ENCODE results near the gene PTPN13.

Gene PTPN13

DNA sequence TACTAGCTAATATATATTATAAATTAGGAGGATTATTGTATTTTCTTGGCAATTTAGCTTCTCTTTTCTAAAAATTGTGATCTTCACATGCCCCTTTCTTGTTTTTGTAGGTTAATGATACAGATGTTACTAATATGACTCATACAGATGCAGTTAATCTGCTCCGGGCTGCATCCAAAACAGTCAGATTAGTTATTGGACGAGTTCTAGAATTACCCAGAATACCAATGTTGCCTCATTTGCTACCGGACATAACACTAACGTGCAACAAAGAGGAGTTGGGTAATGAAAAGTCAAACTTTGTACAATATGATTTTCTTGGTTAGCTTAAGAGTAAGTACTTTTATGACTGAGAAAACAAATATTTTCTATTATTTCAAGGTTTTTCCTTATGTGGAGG is 180.9 kb downstream of the PTPN13 start:
- H3K4me3 ChIP-seq (ENCODE audit: low read length) = no peak overlapping the region
- H3K4me1 ChIP-seq (ENCODE audit: insufficient read depth, low read length) = no peaks in the 10 kb centered on the region
- H3K27ac ChIP-seq (ENCODE audit: low read length) = no peak overlapping the region
- H3K9me3 ChIP-seq (ENCODE audit: insufficient read depth, low read depth, low read length) = no peaks in the 10 kb centered on the region
- H3K27me3 ChIP-seq (ENCODE audit: insufficient read depth, low read length) = no peaks in the 10 kb centered on the region
- H3K36me3 ChIP-seq (ENCODE audit: insufficient read depth, low read depth, low read length) = peaks cover 69% of the 10 kb centered on the region
- no peak overlapping the region for H3K9ac ChIP-seq (ENCODE audit: low read depth, low read length)

DNA sequence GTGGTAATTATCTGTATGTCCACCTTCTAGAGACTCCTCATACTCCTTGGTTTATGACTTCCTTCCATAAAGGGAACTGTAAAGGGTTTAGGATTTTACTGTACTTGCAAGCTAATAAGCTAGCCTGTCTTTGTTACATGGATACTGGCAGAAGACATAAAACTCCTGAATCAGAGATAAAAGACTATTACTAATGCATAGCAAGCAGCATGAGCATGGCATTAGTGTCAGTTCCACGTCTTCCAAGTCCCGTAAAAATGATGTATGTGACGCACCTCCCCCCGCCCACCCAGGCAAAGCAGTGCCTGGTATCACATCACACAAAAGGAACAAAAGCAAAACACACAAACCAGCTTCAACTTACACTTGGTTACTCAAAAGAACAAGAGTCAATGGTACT is 184.1 kb downstream of the PTPN13 start:
- Histone ChIP-seq H3K27me3 (ENCODE audit: insufficient read depth, low read length) (no peaks in the 10 kb centered on the region), H3K27ac (ENCODE audit: low read length) (no peak overlapping the region), H3K9ac (ENCODE audit: low read depth, low read length) (no peak overlapping the region), H3K4me1 (ENCODE audit: insufficient read depth, low read length) (no peaks in the 10 kb centered on the region), H3K36me3 (ENCODE audit: insufficient read depth, low read depth, low read length) (peaks cover 59% of the 10 kb centered on the region), H3K9me3 (ENCODE audit: insufficient read depth, low read depth, low read length) (no peaks in the 10 kb centered on the region), H3K4me3 (ENCODE audit: low read length) (no peak overlapping the region)

DNA sequence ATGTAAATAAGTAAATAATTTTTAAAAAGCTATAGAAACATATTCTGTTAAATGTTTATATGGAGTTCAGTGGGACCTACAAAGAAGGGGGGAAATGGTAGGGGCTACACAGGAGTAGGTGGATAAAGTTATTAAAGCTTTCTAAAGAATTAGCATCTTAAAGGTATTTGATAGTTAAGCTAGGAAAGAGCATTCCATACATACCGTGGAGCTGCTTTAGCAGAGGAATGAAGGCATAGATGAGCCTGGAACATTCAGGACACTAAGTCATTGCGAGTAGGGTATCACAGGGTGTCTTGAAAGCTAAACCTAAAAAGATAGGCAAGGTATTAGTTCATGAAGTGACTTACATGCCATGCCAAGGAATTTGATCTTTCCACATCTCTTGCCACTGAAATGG is 194.7 kb downstream of the PTPN13 start:
- H3K9ac ChIP-seq (ENCODE audit: low read depth, low read length) = no peak overlapping the region
- H3K9me3 ChIP-seq (ENCODE audit: insufficient read depth, low read depth, low read length) = peaks cover 14% of the 10 kb centered on the region
- peaks cover 11% of the 10 kb centered on the region for H3K4me1 ChIP-seq (ENCODE audit: insufficient read depth, low read length)
- H3K27ac ChIP-seq (ENCODE audit: low read length) = no peak overlapping the region
- H3K36me3 ChIP-seq (ENCODE audit: insufficient read depth, low read depth, low read length) = peaks cover 75% of the 10 kb centered on the region
- H3K4me3 ChIP-seq (ENCODE audit: low read length) = no peak overlapping the region
- H3K27me3 ChIP-seq (ENCODE audit: insufficient read depth, low read length) = no peaks in the 10 kb centered on the region

DNA sequence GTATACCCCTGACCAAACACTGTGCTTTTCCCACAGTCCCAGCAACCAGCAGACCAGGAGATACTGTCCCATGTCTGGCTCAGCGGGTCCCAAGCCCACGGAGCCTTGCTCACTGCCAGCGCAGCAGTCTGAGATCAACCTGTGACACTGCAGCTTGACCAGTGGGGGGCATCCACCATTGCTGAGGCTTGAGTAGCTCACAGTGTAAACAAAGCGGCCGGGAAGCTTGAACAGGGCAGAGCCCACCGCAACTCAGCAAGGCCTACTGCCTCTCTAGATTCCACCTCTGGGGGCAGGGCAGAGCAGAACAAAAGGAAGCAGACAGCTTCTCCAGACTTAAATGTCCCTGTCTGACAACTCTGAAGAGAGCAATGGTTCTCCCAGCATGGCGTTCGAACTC is 197.0 kb downstream of the PTPN13 start:
- peaks cover 14% of the 10 kb centered on the region for H3K9me3 ChIP-seq (ENCODE audit: insufficient read depth, low read depth, low read length)
- H3K4me1 ChIP-seq (ENCODE audit: insufficient read depth, low read length) = peaks cover 11% of the 10 kb centered on the region
- peaks cover 53% of the 10 kb centered on the region for H3K36me3 ChIP-seq (ENCODE audit: insufficient read depth, low read depth, low read length)
- H3K27me3 ChIP-seq (ENCODE audit: insufficient read depth, low read length) = no peaks in the 10 kb centered on the region
- H3K27ac ChIP-seq (ENCODE audit: low read length) = no peak overlapping the region
- H3K9ac ChIP-seq (ENCODE audit: low read depth, low read length) = no peak overlapping the region
- H3K4me3 ChIP-seq (ENCODE audit: low read length) = no peak overlapping the region

DNA sequence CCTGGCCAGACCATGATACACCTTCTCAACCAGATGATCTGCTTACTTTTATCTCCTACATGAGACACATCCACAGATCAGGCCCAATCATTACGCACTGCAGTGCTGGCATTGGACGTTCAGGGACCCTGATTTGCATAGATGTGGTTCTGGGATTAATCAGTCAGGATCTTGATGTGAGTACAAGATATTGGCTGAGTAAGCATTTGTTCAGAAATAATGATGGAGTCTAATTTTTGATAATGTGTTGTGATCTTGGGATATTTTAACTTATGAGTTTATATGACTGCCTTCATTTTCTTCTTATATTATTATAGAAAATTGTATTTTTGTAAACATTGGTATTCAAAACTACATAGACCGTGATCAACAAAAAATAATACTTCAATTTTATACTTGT is 215.7 kb downstream of the PTPN13 start:
- Histone ChIP-seq H3K9me3 (ENCODE audit: insufficient read depth, low read depth, low read length) (no peaks in the 10 kb centered on the region), H3K36me3 (ENCODE audit: insufficient read depth, low read depth, low read length) (peaks cover 83% of the 10 kb centered on the region)

DNA sequence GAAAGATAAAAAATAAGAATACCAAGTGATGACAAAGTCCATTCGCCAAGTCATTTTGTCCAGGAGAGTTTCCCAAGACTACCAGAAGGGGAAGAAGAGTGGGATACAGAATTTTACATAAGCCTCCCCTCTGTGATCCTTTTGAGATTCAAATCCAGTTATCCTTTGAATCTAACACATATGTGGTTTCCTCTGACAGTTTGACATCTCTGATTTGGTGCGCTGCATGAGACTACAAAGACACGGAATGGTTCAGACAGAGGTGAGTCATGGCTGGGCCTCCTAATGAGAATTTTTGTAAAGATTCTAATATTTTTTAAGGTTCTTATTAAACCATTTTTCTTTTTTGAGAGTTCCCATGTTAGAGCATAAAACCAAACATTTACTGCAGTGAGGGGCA is 216.7 kb downstream of the PTPN13 start:
- H3K27ac ChIP-seq (ENCODE audit: low read length) = no peak overlapping the region
- peaks cover 84% of the 10 kb centered on the region for H3K36me3 ChIP-seq (ENCODE audit: insufficient read depth, low read depth, low read length)
- no peaks in the 10 kb centered on the region for H3K27me3 ChIP-seq (ENCODE audit: insufficient read depth, low read length)
- no peak overlapping the region for H3K9ac ChIP-seq (ENCODE audit: low read depth, low read length)
- no peaks in the 10 kb centered on the region for H3K4me1 ChIP-seq (ENCODE audit: insufficient read depth, low read length)
- peaks cover 3% of the 10 kb centered on the region; the same call in 1 of the 2 replicates for H3K9me3 ChIP-seq (ENCODE audit: insufficient read depth, low read depth, low read length)
- H3K4me3 ChIP-seq (ENCODE audit: low read length) = no peak overlapping the region

More for the DNA sequence above, 215.7 kb downstream of the PTPN13 start:
- H3K27ac ChIP-seq (ENCODE audit: low read length) = no peak overlapping the region
- H3K27me3 ChIP-seq (ENCODE audit: insufficient read depth, low read length) = no peaks in the 10 kb centered on the region
- H3K9ac ChIP-seq (ENCODE audit: low read depth, low read length) = no peak overlapping the region
- no peak overlapping the region for H3K4me3 ChIP-seq (ENCODE audit: low read length)
- no peaks in the 10 kb centered on the region for H3K4me1 ChIP-seq (ENCODE audit: insufficient read depth, low read length)

DNA sequence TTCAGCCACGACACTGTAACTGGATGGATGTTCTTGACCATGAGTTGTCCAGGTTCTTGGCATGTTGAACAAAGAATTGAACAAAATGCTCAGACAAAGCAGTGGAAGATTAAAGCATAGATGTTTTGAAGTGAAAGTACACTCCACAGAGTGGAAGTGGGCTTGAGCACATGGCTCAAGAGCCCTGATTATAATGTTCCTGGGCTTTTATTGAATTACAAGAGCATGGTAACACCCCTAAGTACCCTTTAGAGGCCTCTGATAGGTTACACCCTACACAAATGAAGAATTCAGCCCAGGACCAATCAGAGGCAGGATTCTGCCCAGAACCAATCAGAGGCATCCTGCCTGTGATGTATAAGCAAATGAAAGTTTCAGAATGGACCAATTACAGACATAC is 221.5 kb downstream of the PTPN13 start:
- Histone ChIP-seq H3K4me1 (ENCODE audit: insufficient read depth, low read length) (no peaks in the 10 kb centered on the region), H3K36me3 (ENCODE audit: insufficient read depth, low read depth, low read length) (peaks cover 48% of the 10 kb centered on the region), H3K9ac (ENCODE audit: low read depth, low read length) (no peak overlapping the region), H3K4me3 (ENCODE audit: low read length) (no peak overlapping the region), H3K27me3 (ENCODE audit: insufficient read depth, low read length) (no peaks in the 10 kb centered on the region), H3K9me3 (ENCODE audit: insufficient read depth, low read depth, low read length) (peaks cover 3% of the 10 kb centered on the region; the same call in 1 of the 2 replicates), H3K27ac (ENCODE audit: low read length) (no peak overlapping the region)

DNA sequence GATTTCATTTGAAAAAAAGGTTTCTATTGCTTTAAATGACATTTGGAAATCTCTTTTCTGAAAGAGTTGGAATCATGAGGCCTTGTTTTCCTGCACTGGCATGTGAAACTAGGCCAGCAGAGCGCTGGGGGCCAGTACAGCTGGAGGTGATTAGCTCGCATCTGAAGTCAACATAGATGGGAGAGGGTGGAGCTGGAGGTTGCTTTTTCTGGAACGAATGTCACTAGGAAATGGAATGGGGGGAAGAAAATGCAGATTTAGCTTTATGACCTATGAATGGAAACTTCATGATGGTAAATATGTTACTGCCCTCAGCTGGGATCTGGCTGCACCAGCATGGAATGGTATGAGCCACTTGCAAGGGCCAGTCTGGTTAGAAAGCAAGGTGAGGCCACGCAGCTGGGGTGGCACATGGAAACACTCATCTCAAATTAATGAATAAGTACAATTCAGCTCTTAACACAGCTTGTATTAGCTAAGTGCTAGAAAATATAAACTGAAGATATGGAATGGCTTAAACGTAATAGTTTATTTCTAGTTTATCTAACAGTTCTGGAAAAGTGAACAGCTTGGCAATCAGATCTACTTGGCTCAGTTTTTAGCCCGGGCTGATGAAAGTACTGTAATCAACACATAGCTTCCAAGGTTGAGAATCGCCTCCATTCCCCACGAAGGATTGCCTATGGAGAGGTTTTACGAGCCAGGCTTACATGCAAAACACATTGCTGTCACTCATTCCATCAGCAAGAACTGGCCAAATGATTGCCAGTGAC is 222.6 kb downstream of the PTPN13 start:
- Histone ChIP-seq H3K4me1 (ENCODE audit: insufficient read depth, low read length) (no peaks in the 10 kb centered on the region), H3K36me3 (ENCODE audit: insufficient read depth, low read depth, low read length) (peaks cover 38% of the 10 kb centered on the region), H3K9me3 (ENCODE audit: insufficient read depth, low read depth, low read length) (peaks cover 3% of the 10 kb centered on the region; the same call in 1 of the 2 replicates), H3K27me3 (ENCODE audit: insufficient read depth, low read length) (no peaks in the 10 kb centered on the region), H3K4me3 (ENCODE audit: low read length) (no peak overlapping the region), H3K9ac (ENCODE audit: low read depth, low read length) (no peak overlapping the region), H3K27ac (ENCODE audit: low read length) (no peak overlapping the region)

DNA sequence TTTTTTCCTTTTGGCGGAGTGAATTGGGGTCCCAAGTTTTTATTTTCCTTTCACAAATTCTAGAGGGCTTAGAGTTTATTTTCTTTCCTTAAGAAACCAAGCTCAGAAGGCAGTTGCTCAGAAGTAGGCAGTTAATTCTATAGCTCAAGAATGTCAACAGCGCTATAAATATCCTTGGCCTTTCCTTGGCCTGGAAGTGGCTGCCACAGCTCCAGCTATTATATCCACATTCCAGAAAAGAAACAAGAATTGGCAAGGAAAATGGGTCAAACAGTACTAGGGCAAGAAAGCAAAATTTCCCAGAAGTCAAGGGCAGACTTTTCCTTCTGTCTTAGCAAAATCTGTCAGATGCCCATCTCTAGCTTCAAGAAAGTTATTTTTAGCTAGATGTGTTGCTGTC is 224.1 kb downstream of the PTPN13 start:
- no peaks in the 10 kb centered on the region for H3K27me3 ChIP-seq (ENCODE audit: insufficient read depth, low read length)
- no peak overlapping the region for H3K27ac ChIP-seq (ENCODE audit: low read length)
- no peak overlapping the region for H3K9ac ChIP-seq (ENCODE audit: low read depth, low read length)
- H3K4me3 ChIP-seq (ENCODE audit: low read length) = no peak overlapping the region
- peaks cover 3% of the 10 kb centered on the region; the same call in 1 of the 2 replicates for H3K9me3 ChIP-seq (ENCODE audit: insufficient read depth, low read depth, low read length)
- H3K4me1 ChIP-seq (ENCODE audit: insufficient read depth, low read length) = no peaks in the 10 kb centered on the region
- peaks cover 25% of the 10 kb centered on the region for H3K36me3 ChIP-seq (ENCODE audit: insufficient read depth, low read depth, low read length)

DNA sequence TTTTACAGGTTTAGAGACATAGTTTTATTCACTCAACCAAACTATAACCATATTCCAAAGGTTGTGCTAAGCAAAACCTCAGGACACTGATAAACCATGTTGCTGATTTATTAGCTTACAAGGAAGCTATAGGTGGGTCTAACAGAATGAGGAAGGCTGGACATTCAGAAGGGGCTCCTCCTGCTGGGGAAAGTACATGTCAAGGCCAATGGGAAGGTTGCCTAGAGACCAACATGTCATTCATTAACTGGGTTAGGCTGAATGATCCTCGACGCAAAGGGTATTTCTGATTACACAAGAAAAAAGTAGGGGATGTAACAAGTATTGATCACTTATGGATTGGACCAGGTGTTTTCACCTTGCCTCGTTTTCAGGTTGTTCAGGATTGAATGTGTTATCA is 224.7 kb downstream of the PTPN13 start:
- Histone ChIP-seq H3K36me3 (ENCODE audit: insufficient read depth, low read depth, low read length) (peaks cover 20% of the 10 kb centered on the region), H3K27ac (ENCODE audit: low read length) (no peak overlapping the region), H3K9me3 (ENCODE audit: insufficient read depth, low read depth, low read length) (peaks cover 3% of the 10 kb centered on the region; the same call in 1 of the 2 replicates), H3K9ac (ENCODE audit: low read depth, low read length) (no peak overlapping the region), H3K27me3 (ENCODE audit: insufficient read depth, low read length) (no peaks in the 10 kb centered on the region), H3K4me3 (ENCODE audit: low read length) (no peak overlapping the region), H3K4me1 (ENCODE audit: insufficient read depth, low read length) (no peaks in the 10 kb centered on the region)

DNA sequence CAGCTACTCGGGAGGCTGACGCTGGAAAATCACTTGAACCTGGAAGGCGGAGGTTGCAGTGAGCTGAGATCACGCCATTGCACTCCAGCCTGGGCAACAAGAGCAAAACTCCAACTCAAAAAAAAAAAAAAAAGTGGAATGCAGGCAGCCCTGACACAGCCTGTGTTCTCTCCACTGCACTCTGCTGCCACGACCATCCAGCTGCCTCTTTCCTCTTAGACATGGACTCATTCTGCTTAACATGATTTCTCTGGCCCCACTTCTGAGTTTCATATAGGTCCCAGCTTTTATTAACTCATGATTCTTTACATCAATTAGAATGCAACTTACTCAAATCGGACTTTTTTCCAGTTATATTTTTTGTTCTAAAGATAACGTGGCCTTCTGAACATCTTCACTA is 225.4 kb downstream of the PTPN13 start:
- Histone ChIP-seq H3K9ac (ENCODE audit: low read depth, low read length) (no peak overlapping the region), H3K27ac (ENCODE audit: low read length) (no peak overlapping the region), H3K9me3 (ENCODE audit: insufficient read depth, low read depth, low read length) (peaks cover 3% of the 10 kb centered on the region; the same call in 1 of the 2 replicates), H3K4me3 (ENCODE audit: low read length) (no peak overlapping the region), H3K36me3 (ENCODE audit: insufficient read depth, low read depth, low read length) (peaks cover 17% of the 10 kb centered on the region), H3K4me1 (ENCODE audit: insufficient read depth, low read length) (no peaks in the 10 kb centered on the region), H3K27me3 (ENCODE audit: insufficient read depth, low read length) (no peaks in the 10 kb centered on the region)

DNA sequence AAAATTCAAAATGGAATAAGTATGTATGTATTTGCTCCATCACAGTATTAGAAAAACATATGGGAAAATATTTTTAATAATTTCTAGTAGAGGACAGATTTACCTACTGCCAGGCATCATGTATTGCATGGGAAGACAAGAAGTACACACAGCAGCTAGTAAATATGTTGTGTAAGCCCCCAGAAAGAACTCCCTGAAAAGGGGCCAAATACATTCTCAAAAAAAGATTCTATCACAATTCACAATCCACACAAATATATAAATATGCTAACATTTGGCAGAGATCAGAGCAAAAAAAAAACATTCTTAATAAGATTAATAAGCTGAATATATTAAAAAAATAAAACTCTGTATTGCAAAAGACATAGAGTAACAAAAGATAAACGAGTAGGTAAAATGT is 227.0 kb downstream of the PTPN13 start:
- Histone ChIP-seq H3K27me3 (ENCODE audit: insufficient read depth, low read length) (no peaks in the 10 kb centered on the region), H3K4me1 (ENCODE audit: insufficient read depth, low read length) (no peaks in the 10 kb centered on the region; the same call in 1 of the 2 replicates), H3K4me3 (ENCODE audit: low read length) (no peak overlapping the region), H3K9ac (ENCODE audit: low read depth, low read length) (no peak overlapping the region), H3K27ac (ENCODE audit: low read length) (no peak overlapping the region), H3K36me3 (ENCODE audit: insufficient read depth, low read depth, low read length) (peaks cover 1% of the 10 kb centered on the region; the same call in 1 of the 2 replicates), H3K9me3 (ENCODE audit: insufficient read depth, low read depth, low read length) (no peaks in the 10 kb centered on the region)
